ENCODE results near the gene OR11G2. TPM values are rescaled to one million over a fixed set of nuclear protein-coding genes. Genes with fewer than 3 reads are reported as not detected.
"Not testable (repeated sequence)": the region's sequence is repeated elsewhere in the genome, so short reads cannot be mapped to it uniquely, and the experiment has no call there.

OR11G2 gene
- total RNA-seq (not detected), polyA plus RNA-seq (not detected)
- long read RNA-seq, donor 1, result 0 reads
- long read RNA-seq, donor 2, result 0 reads

GRCh38 chr14:20190596-20190995 lies at the start of gene OR11G2:
Gene OR11G2 (plus strand): TSS chr14:20190896. CDS start chr14:20197438, 6,542 bp downstream.
- WGBS, 3 donors, result 39 to 44% (median 44%) methylated on average over 1 of the region's 1 CpG
- H3K4me3 ChIP-seq, result no peak within 1 kb of the TSS
- ATAC-seq (no peak), DNase-seq (no peak)
- no peak within 1 kb of the TSS for H3K27ac ChIP-seq
- intact Hi-C loops (cut with DNase I), result no loop called here
- no peaks in the 10 kb centered on the region for H3K9me3 ChIP-seq
- H3K27me3 ChIP-seq (ENCODE audit: insufficient read depth in 3 of 3, low read length in 2 of 3), result no peaks in the 10 kb centered on the region
- no peaks in the 10 kb centered on the region for H3K4me1 ChIP-seq
- H3K36me3 ChIP-seq (ENCODE audit: insufficient read depth in 1 of 2, low read depth in 1 of 2), result no peaks in the 10 kb centered on the region
- TF ChIP-seq CTCF (IDR thresholded peaks at IDR 0.05), result no peak

GRCh38 chr14:20143911-20144310 lies 46.8 kb upstream of the OR11G2 start:
- 18 to 30% (median 22%) methylated on average over 7 of the region's 7 CpGs for WGBS, 3 donors
- Histone ChIP-seq H3K9me3 (no peaks in the 10 kb centered on the region), H3K27ac (no peak overlapping the region), H3K4me1 (no peaks in the 10 kb centered on the region), H3K4me3 (no peak overlapping the region), H3K36me3 (ENCODE audit: insufficient read depth in 1 of 2, low read depth in 1 of 2) (no peaks in the 10 kb centered on the region), H3K27me3 (ENCODE audit: insufficient read depth in 3 of 3, low read length in 2 of 3) (no peaks in the 10 kb centered on the region)
- TF ChIP-seq CTCF (IDR thresholded peaks at IDR 0.05), result no peak
- DNase-seq (no peak), ATAC-seq (no peak)
- intact Hi-C loops (cut with DNase I), result no loop called here

- no peaks in the 10 kb centered on the region for H3K36me3 ChIP-seq (ENCODE audit: insufficient read depth in 1 of 2, low read depth in 1 of 2)
- no peak overlapping the region for H3K4me3 ChIP-seq
- no peaks in the 10 kb centered on the region for H3K27me3 ChIP-seq (ENCODE audit: insufficient read depth in 3 of 3, low read length in 2 of 3)
- no peak overlapping the region for H3K27ac ChIP-seq
- TF ChIP-seq CTCF (IDR thresholded peaks at IDR 0.05), result no peak
- H3K4me1 ChIP-seq, result no peaks in the 10 kb centered on the region
- no peaks in the 10 kb centered on the region for H3K9me3 ChIP-seq
- ATAC-seq, result no peak
- intact Hi-C loops (cut with DNase I), result no loop called here
- WGBS, 3 donors, result 43 to 50% (median 49%) methylated on average over 1 of the region's 1 CpG
- no peak for DNase-seq
Observed at GRCh38 chr14:20144820-20145219, 45.9 kb upstream of the OR11G2 start.

GRCh38 chr14:20164462-20164861 lies 26.2 kb upstream of the OR11G2 start:
- H3K4me1 ChIP-seq, result no peaks in the 10 kb centered on the region
- no peak overlapping the region for H3K4me3 ChIP-seq
- ATAC-seq (no peak), DNase-seq (no peak)
- no peaks in the 10 kb centered on the region for H3K36me3 ChIP-seq (ENCODE audit: insufficient read depth in 1 of 2, low read depth in 1 of 2)
- H3K27ac ChIP-seq, result no peak overlapping the region
- intact Hi-C loops (cut with DNase I), result no loop called here
- peaks cover 4% of the 10 kb centered on the region for H3K9me3 ChIP-seq
- no peak for TF ChIP-seq CTCF (IDR thresholded peaks at IDR 0.05)
- H3K27me3 ChIP-seq (ENCODE audit: insufficient read depth in 3 of 3, low read length in 2 of 3), result no peaks in the 10 kb centered on the region

GRCh38 chr14:20167091-20167490 lies 23.6 kb upstream of the OR11G2 start:
- Histone ChIP-seq H3K27ac (no peak overlapping the region), H3K36me3 (ENCODE audit: insufficient read depth in 1 of 2, low read depth in 1 of 2) (no peaks in the 10 kb centered on the region), H3K27me3 (ENCODE audit: insufficient read depth in 3 of 3, low read length in 2 of 3) (no peaks in the 10 kb centered on the region), H3K4me1 (no peaks in the 10 kb centered on the region), H3K9me3 (peaks cover 4% of the 10 kb centered on the region), H3K4me3 (no peak overlapping the region)
- intact Hi-C loops (cut with DNase I), result no loop called here
- TF ChIP-seq CTCF (IDR thresholded peaks at IDR 0.05), result no peak
- DNase-seq, result no peak
- no peak for ATAC-seq

GRCh38 chr14:20169852-20170251 lies 20.8 kb upstream of the OR11G2 start:
- DNase-seq; H3K27me3 ChIP-seq (ENCODE audit: insufficient read depth in 3 of 3, low read length in 2 of 3); H3K4me1 ChIP-seq; H3K4me3 ChIP-seq; intact Hi-C loops (cut with DNase I); H3K9me3 ChIP-seq; H3K27ac ChIP-seq; ATAC-seq; H3K36me3 ChIP-seq (ENCODE audit: insufficient read depth in 1 of 2, low read depth in 1 of 2): not testable (repeated sequence)

- H3K27ac ChIP-seq; H3K4me1 ChIP-seq; H3K27me3 ChIP-seq (ENCODE audit: insufficient read depth in 3 of 3, low read length in 2 of 3); DNase-seq; ATAC-seq; H3K36me3 ChIP-seq (ENCODE audit: insufficient read depth in 1 of 2, low read depth in 1 of 2); intact Hi-C loops (cut with DNase I); H3K9me3 ChIP-seq; H3K4me3 ChIP-seq: not testable (repeated sequence)
Observed at GRCh38 chr14:20174205-20174604, 16.5 kb upstream of the OR11G2 start.

Data from psoas muscle (tissue), 8 donors.